Middle frontal gyrus (tissue), 1 donor: Measurements from ENCODE around the gene KAT2B.
A peak's percentile ranks its signal among the peaks of the same experiment; 100 is the strongest.

Experiments used
- DNase-seq: peaks from one replicate; pipeline ENCODE4 v3.0.0-alpha.2; 2015; ENCODE audit warnings: low spot score; ENCODE audit errors: extremely low spot score

The KAT2B gene

DNA sequence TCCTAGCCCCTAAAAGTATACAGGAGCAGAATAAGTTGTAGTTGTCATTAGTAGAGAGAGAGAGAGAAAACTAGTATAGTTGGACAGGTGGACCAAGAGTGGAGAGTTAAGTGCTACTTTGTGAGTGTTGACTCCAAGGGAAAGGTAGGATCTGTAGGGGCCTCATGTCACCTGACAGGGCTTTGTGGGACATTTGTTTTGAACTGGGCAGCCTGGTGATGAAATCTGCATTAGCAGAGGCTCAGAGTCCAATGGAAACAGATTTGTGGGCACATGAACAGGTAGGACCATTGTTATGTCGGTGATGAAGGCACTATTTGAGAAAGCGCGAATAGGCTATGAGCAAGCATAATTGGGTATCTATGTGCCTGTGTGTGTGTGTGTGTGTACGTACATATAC is 102.3 kb downstream of the KAT2B start:
- no peak for DNase-seq

- no peak for DNase-seq
Measured at GRCh38 chr3:20143519-20143918, 103.3 kb downstream of the KAT2B start.

- DNase-seq: no peak
Measured at GRCh38 chr3:20145874-20146273, 105.6 kb downstream of the KAT2B start.

- no peak for DNase-seq
Measured at GRCh38 chr3:20146301-20146700, 106.1 kb downstream of the KAT2B start.

- DNase-seq: no peak
Measured at GRCh38 chr3:20147361-20147760, 107.1 kb downstream of the KAT2B start.

- no peak for DNase-seq
Measured at GRCh38 chr3:20148466-20148865, 108.2 kb downstream of the KAT2B start.

DNA sequence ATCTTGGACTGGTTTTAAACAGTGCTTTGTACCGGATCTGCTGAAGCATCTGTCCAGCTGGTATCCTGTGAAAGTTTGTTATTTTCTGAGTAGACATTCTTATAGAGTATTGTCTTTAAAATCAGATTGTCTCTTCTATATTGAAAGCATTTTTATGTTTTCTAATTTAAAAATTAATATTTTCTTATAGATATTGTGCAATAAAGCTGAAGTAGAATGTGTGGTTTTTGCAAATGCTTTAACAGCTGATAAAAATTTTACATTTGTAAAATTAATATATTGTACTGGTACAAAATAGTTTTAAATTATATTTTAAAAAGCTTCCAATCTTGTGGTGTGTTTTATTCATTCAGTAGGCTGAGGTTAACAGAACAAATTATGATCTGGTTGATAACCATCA is 113.8 kb downstream of the KAT2B start:
- DNase-seq: no peak

DNA sequence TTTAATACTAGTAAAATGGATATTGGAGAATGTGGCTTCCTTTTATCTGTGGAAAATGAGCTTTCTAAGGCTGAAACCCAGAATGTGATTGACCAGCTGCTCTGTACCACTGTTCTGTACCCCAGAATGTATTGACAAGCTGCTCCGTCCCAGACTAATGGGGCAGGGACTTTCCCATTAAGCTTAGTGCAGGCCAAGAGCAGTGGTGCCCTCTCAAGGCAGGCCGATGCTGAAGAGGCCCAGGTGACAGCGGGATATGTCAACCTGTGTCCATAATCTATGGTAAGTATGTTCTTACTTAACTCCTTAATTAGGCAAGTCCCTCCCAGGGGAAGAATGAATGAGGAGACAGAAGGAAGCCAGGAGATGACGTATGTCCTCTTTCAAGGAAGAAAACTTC is 114.7 kb downstream of the KAT2B start:
- DNase-seq: no peak

DNA sequence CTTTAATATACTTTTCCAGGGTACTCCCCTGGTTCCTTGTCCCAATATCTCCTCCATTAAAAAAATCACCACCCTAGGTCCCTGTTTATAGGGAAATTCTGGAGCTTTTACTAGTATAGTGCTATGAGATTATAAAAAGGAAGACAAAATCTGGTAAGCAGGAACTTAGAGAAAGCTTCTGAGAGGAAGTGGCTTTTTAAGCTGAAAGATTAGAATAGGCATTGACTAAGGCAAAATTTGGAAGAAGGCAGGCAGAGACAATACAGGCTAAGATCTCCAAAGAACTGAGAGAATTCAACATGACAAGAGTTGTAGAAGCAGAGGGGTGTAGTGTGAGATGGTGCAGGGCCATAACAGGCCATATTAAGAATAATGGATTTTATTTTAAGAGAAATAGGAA is 120.0 kb downstream of the KAT2B start:
- DNase-seq: no peak

- DNase-seq: no peak
Measured at GRCh38 chr3:20161714-20162113, 121.5 kb downstream of the KAT2B start.

GRCh38 chr3:20173844-20174410 is 133.7 kb downstream of the KAT2B start:
- no peak for DNase-seq

GRCh38 chr3:20181276-20181675 is 141.0 kb downstream of the KAT2B start:
- DNase-seq: no peak

DNA sequence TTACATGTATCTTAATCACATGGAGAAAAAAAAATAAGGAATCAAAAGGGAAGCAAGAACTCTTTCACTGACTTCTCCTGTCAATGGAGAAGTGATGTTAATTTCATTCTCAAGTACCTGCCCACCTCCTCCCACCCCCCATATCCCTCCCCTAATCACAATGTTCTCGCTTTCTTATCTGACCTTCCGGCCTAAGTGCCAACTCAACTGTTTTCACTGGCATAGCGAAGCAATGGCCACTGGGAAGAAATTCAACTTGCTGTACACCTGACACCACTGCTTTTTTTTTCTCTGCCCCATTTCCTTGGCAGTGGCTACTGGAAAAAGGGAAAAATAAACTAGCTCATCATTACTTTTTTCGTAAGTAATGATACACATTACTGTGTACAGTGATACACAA is 142.0 kb downstream of the KAT2B start:
- no peak for DNase-seq

DNA sequence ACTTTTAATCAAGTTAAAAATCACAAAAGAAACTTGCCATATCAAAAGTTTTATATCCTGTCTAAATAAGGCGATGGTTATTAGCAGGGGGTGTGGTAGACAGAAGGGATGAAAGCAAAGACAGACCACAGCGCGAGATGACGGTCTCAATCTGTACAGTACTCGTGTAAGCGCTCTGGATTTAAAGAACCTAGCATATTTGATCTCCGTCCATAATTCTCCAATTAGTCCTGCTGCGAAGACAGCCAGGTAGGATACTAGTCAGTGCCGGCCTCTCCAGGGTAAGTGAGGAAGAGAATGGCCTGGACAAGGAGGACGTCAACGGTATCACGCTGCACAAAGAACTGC is 145.1 kb downstream of the KAT2B start:
- no peak for DNase-seq

GRCh38 chr3:20185679-20186599 is 145.7 kb downstream of the KAT2B start, which contains the start of gene SGO1:
TSS of gene SGO1 (minus strand) at chr3:20186206. CDS start at chr3:20184027, 2,179 bp downstream.
- peak; percentile 99 for DNase-seq

GRCh38 chr3:20186600-20187004 is 146.4 kb downstream of the KAT2B start:
- no peak for DNase-seq

- no peak for DNase-seq
Measured at GRCh38 chr3:20190991-20191390, 150.7 kb downstream of the KAT2B start.

DNA sequence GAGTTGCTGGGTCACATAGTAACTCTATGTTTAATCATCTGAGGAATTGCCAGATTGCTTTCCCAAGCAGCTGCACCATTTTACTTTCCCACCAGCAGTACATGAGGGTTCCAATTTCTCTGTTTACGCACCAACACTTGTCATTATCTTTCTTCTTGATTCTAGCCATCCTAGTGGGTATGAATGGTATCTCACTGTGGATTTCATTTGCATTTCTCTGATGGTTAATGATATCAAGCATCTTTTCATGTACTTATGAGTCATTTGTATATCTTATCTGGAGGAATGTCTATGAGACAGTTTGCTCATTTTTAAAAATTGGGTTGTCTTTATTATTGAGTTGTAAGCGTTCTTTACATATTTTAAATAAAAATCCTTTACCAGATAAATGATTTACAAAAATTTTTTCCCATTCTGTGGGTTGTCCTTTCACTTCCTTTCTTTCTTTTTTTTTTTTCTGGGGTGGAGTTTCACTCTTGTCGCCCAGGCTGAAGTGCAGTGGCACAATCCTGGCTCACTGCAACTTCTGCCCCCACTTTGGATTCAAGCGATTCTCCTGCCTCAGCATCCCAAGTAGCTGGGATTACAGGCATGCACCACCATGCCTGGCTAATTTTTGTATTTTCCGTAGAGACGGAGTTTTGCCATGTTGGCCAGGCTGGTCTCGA is 154.7 kb downstream of the KAT2B start:
- DNase-seq: no peak

DNA sequence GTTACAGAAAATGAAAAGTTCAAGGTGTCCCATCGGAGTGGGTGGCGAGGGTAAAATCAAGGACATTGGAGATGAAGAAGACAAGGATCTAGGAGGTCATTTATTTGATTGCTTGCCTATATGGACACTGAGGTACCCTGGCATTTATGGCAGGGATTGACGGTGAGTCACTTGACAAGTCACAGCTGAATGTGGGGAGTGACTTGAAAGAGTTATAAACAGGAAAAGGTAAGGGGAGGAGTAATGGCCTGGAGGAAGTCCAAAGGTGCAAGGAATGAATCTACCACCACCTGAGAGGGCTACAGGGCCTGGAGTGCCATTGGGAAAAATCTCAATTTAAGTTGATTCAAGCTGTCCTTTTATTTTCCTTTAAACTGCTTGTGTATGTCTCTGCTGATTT is 157.5 kb downstream of the KAT2B start:
- DNase-seq: no peak

GRCh38 chr3:20201143-20201542 is 160.9 kb downstream of the KAT2B start:
- no peak for DNase-seq
